Spleen (tissue), 7 donors: Measurements from ENCODE around the gene ZGPAT.

ENCODE experiments used
- POLR2A ChIP-seq, 3 donors: fragments of 450-650 bp; IDR thresholded peaks; one replicate each; pipeline ENCODE4 v1.5.1; 2017; ENCODE audit warnings: antibody characterized with exemption in 3 of 3, mild to moderate bottlenecking in 1 of 3
- POLR2AphosphoS5 ChIP-seq, 3 donors: sonication (generic); formaldehyde crosslinking; IDR thresholded peaks; one replicate each; pipeline ENCODE4 v1.5.1; 2017; ENCODE audit warnings: antibody characterized with exemption in 3 of 3
- TF ChIP-seq, protein P1 (sequence below), 11 experiments: fragments of 200-600 bp in 7 of 11; fragments of 450-650 bp in 4 of 11; sonication (generic) in 4 of 11; IDR thresholded peaks in 8 of 11; conservative IDR thresholded peaks in 3 of 11; 1 replicate in 7 of 11; 2 replicates in 4 of 11; pipeline versions ENCODE4 v1.4.0 to v1.8.0; 2016 to 2021; ENCODE audit warnings: antibody characterized with exemption in 11 of 11, inconsistent platforms in 4 of 11, mild to moderate bottlenecking in 1 of 11
- donor health status: DM: no; HTN: no; CAD: no; lungs with moderate emphysema.
- donor health status: DM: no; HTN: no; CAD: no.
- donor health status: DM: no; HTN: no; CAD: no.

DNA sequence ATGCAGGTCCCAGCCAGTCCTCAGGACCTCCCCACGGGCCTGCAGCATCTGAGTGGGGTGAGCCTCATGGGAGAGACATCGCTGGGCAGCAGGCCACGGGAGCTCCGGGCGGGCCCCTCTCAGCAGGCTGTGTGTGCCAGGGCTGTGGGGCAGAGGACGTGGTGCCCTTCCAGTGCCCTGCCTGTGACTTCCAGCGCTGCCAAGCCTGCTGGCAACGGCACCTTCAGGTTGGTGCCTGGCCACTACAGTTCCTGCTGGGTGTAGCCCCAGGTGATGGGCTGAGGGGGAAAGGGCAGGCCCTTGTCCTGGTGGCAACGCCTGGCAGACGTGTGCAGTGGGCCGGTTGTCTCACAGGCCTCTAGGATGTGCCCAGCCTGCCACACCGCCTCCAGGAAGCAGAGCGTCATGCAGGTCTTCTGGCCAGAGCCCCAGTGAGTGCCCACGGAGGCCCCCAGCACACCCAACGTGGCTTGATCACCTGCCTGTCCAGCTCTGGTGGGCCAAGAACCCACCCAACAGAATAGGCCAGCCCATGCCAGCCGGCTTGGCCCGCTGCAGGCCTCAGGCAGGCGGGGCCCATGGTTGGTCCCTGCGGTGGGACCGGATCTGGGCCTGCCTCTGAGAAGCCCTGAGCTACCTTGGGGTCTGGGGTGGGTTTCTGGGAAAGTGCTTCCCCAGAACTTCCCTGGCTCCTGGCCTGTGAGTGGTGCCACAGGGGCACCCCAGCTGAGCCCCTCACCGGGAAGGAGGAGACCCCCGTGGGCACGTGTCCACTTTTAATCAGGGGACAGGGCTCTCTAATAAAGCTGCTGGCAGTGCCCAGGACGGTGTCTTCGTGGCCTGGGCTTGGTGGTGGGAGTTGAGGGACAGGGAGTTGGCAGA is 12.2 kb upstream of the ZGPAT start:
- TF ChIP-seq POLR2AphosphoS5 (IDR thresholded peaks at IDR 0.05) = peak; percentile 11 to 74 (median 42)
- TF ChIP-seq, protein P1, sequence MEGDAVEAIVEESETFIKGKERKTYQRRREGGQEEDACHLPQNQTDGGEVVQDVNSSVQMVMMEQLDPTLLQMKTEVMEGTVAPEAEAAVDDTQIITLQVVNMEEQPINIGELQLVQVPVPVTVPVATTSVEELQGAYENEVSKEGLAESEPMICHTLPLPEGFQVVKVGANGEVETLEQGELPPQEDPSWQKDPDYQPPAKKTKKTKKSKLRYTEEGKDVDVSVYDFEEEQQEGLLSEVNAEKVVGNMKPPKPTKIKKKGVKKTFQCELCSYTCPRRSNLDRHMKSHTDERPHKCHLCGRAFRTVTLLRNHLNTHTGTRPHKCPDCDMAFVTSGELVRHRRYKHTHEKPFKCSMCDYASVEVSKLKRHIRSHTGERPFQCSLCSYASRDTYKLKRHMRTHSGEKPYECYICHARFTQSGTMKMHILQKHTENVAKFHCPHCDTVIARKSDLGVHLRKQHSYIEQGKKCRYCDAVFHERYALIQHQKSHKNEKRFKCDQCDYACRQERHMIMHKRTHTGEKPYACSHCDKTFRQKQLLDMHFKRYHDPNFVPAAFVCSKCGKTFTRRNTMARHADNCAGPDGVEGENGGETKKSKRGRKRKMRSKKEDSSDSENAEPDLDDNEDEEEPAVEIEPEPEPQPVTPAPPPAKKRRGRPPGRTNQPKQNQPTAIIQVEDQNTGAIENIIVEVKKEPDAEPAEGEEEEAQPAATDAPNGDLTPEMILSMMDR (IDR thresholded peaks at IDR 0.05 in 8 of 11, conservative IDR thresholded peaks at IDR 0.05 in 3 of 11) = no peak
- no peak for TF ChIP-seq POLR2A (IDR thresholded peaks at IDR 0.05)
